Heart left ventricle (tissue), 16 donors: ENCODE measurements around the gene CANT1. TPM values are rescaled to one million over a fixed set of nuclear protein-coding genes. Genes with fewer than 3 reads are reported as not detected.
A peak's percentile ranks its signal among the peaks of the same experiment; 100 is the strongest.

ENCODE experiments used
- ATAC-seq, 4 donors: fragments of 200-7000 bp; cut with Tn5 transposase; one replicate each; pipeline ENCODE4 v1.9.1; 2020 to 2022; ENCODE audit warnings: moderate library complexity in 4 of 4, mild to moderate bottlenecking in 3 of 4, moderate number of reproducible peaks in 1 of 4
- DNase-seq, 5 donors: peaks; one replicate each; pipeline ENCODE4 v3.0.0-alpha.2; 2020
- H3K27ac ChIP-seq, 12 donors: fragments of 200-600 bp; sonication (generic) in 4 of 12; one replicate each; pipeline versions ENCODE4 v1.5.0 to v1.8.0; 2016 to 2022; ENCODE audit warnings: mild to moderate bottlenecking in 2 of 12
- H3K27me3 ChIP-seq, 9 donors: fragments of 200-600 bp; sonication (generic) in 2 of 9; one replicate each; pipeline versions ENCODE4 v1.5.1 to v1.8.0; 2016 to 2022; ENCODE audit warnings: mild to moderate bottlenecking in 3 of 9
- H3K36me3 ChIP-seq, 9 donors: fragments of 200-600 bp; sonication (generic) in 2 of 9; one replicate each; pipeline versions ENCODE4 v1.5.0 to v1.8.0; 2018 to 2022; ENCODE audit warnings: mild to moderate bottlenecking in 2 of 9
- H3K4me1 ChIP-seq, 12 donors: fragments of 200-600 bp; sonication (generic) in 4 of 12; one replicate each; pipeline versions ENCODE4 v1.5.0 to v1.8.0; 2016 to 2022; ENCODE audit warnings: mild to moderate bottlenecking in 3 of 12
- H3K4me3 ChIP-seq, 12 donors: fragments of 200-600 bp; sonication (generic) in 4 of 12; one replicate each; pipeline versions ENCODE4 v1.5.0 to v1.8.0; 2017 to 2022; ENCODE audit warnings: mild to moderate bottlenecking in 9 of 12, moderate library complexity in 4 of 12
- H3K9me3 ChIP-seq, 12 donors: fragments of 200-600 bp; sonication (generic) in 4 of 12; one replicate each; pipeline versions ENCODE4 v1.5.0 to v1.8.0; 2016 to 2022; ENCODE audit warnings: mild to moderate bottlenecking in 1 of 12
- CTCF ChIP-seq, 12 donors: fragments of 200-600 bp; sonication (generic) in 4 of 12; IDR thresholded peaks; one replicate each; pipeline versions ENCODE4 v1.5.0 to v1.8.0; 2018 to 2022; ENCODE audit warnings: antibody characterized with exemption in 12 of 12, mild to moderate bottlenecking in 5 of 12
- POLR2A ChIP-seq, 2 donors: fragments of 450-650 bp; IDR thresholded peaks; one replicate each; pipeline ENCODE4 v1.6.1; 2017; ENCODE audit warnings: antibody characterized with exemption in 2 of 2, mild to moderate bottlenecking in 2 of 2, moderate library complexity in 2 of 2
- WGBS, 4 donors: extraction: QIAGEN DNeasy Blood & Tissue Kit in 2 of 4; methylation state at CpG; one replicate each; pipeline versions ENCODE4 v1.1.5 to v1.1.7; 2013 to 2018; 5-methylcytosine and 5-hydroxymethylcytosine counted together
- intact Hi-C, 10 donors: fragments of 100-400 bp; cut with DNase I; formaldehyde crosslinking; loops; one replicate each; pipeline versions ENCODE4 v1.11.1 to v1.14.2; 2022
- polyA plus RNA-seq, 2 donors: library from polyadenylated mRNA; stranded (reverse); fragments of 200-250 nt; gene quantifications; one replicate each; pipeline ENCODE4 v1.2.3, GENCODE V29; 2013
- total RNA-seq, 9 donors: library from RNA; depleted of rRNA in 2 of 9; stranded (reverse); fragments of >200 nt in 2 of 9; fragmentation: NEBNext Ultra II Directional in 3 of 9; extraction: Animal tissue kit (Norgen Biotek cat#: 25700) in 3 of 9; gene quantifications; one replicate each; pipeline versions ENCODE4 v1.1.0 to v1.2.4, GENCODE V29; 2016 to 2023
- donor health status: ischemic (EF 13 %, LVEDD 7.1; RV severe dilation, severe dysfunction).
- donor health status: healthy with polysubstance abuse.
- donor health status: DM: no; HTN: yes; CAD: no.
- donor health status: DM: no; HTN: no; CAD: no.
- donor health status: ischemic (EF 25% LVEDD 6.9; RV normal size, moderate dysfunction).
- donor health status: ischemic (EF 25% LVEDD 5.7; RV mildly dilated, moderate dysfunction).
- donor health status: healthy.
- donor health status: DM: yes; HTN: yes; CAD: no.
- donor health status: ischemic (EF 35%, LVEDD 5.7; RV mildly dilated, moderate dysfunction).
- donor health status: nonischemic (EF 11% LVEDD 7.7; RV severe dilation, severe dysfunction).
- donor health status: DM: yes; HTN: yes; CAD: no.
- donor health status: PGD.
- donor health status: ischemic (EF 29% LVEDD 5.4; RV normal size, mild dysfunction).
- donor health status: nonischemic (EF 23%, LVEDD 6.1; RV moderate dilation, normal function).

Gene CANT1
- total and polyA plus RNA-seq, 11 donors = 5.1 to 46.2 (median 24.1) TPM

- intact Hi-C loops = loop anchor here in 5 of 10 donors (2.0 to 10.0 kb wide), 5 partner anchors 50 to 370 kb away; partner anchors contain the start of gene ENGASE (in 1 of the 5)
- Histone ChIP-seq H3K4me1 (peaks cover 4 to 93% (median 77%) of the 10 kb centered on the region in 12 donors), H3K27me3 (peaks cover 0 to 37% (median 0%) of the 10 kb centered on the region in 9 donors), H3K9me3 (no peaks in the 10 kb centered on the region), H3K4me3 (peak overlapping the region; percentile 48 to 85 (median 74)), H3K36me3 (no peaks in the 10 kb centered on the region), H3K27ac (peak overlapping the region; percentile 74 to 98 (median 90))
- 16 to 19% (median 17%) methylated on average over 5 to 31 of the region's 31 CpGs for WGBS, 4 donors
- TF ChIP-seq CTCF (IDR thresholded peaks at IDR 0.05) = no peak
- TF ChIP-seq POLR2A (IDR thresholded peaks at IDR 0.05) = peak in 1 of 2 donors; percentile 66
- peak; percentile 76 to 90 (median 86) for DNase-seq
- ATAC-seq = peak; percentile 56 to 81 (median 68)
Observed at GRCh38 chr17:79024901-79025737, 15.6 kb upstream of the CANT1 start.

GRCh38 chr17:79023886-79024771 lies 14.6 kb upstream of the CANT1 start, which contains the start of gene C1QTNF1:
Gene C1QTNF1 (plus strand): TSS chr17:79024169. CDS start chr17:79043969, 19,800 bp downstream.
- no peaks in the 10 kb centered on the region for H3K36me3 ChIP-seq
- DNase-seq (peak; percentile 63 to 82 (median 76)), ATAC-seq (peak in 2 of 4 donors; percentile 7 to 19)
- intact Hi-C loops = loop anchor here in 5 of 10 donors (2.0 to 10.0 kb wide), 5 partner anchors 51 to 371 kb away; partner anchors contain the start of gene ENGASE (in 1 of the 5)
- H3K9me3 ChIP-seq = no peaks in the 10 kb centered on the region
- peaks cover 4 to 96% (median 81%) of the 10 kb centered on the region in 12 donors for H3K4me1 ChIP-seq
- peaks cover 0 to 37% (median 0%) of the 10 kb centered on the region in 9 donors for H3K27me3 ChIP-seq
- TF ChIP-seq CTCF (IDR thresholded peaks at IDR 0.05) (peak in 11 of 12 donors; percentile 15 to 55 (median 28)), POLR2A (IDR thresholded peaks at IDR 0.05) (no peak)
- WGBS, 4 donors = 0 to 2% (median 2%) methylated on average over 27 to 77 of the region's 77 CpGs
- H3K27ac ChIP-seq = peak within 1 kb of the TSS; percentile 74 to 98 (median 90)
- peak within 1 kb of the TSS; percentile 48 to 85 (median 74) for H3K4me3 ChIP-seq

- TF ChIP-seq CTCF (IDR thresholded peaks at IDR 0.05) (no peak), POLR2A (IDR thresholded peaks at IDR 0.05) (no peak)
- intact Hi-C loops = loop anchor here in 4 of 10 donors (5.0 to 10.0 kb wide), 4 partner anchors 54 to 372 kb away; no protein-coding TSS in a partner anchor
- H3K4me1 ChIP-seq = peaks cover 4 to 87% (median 79%) of the 10 kb centered on the region in 12 donors
- peak overlapping the region; percentile 55 to 98 (median 90) for H3K27ac ChIP-seq
- no peak for ATAC-seq
- peaks cover 0 to 37% (median 0%) of the 10 kb centered on the region in 9 donors for H3K27me3 ChIP-seq
- 63 to 71% (median 66%) methylated on average over 12 of the region's 12 CpGs for WGBS, 4 donors
- peak overlapping the region in 9 of 12 donors; percentile 71 to 85 (median 76) for H3K4me3 ChIP-seq
- peak in 2 of 5 donors; percentile 43 to 66 for DNase-seq
- no peaks in the 10 kb centered on the region for H3K36me3 ChIP-seq
- H3K9me3 ChIP-seq = no peaks in the 10 kb centered on the region
Observed at GRCh38 chr17:79023180-79023705, 13.7 kb upstream of the CANT1 start.
